ENCODE data around the gene AHSA1.

The AHSA1 gene

DNA sequence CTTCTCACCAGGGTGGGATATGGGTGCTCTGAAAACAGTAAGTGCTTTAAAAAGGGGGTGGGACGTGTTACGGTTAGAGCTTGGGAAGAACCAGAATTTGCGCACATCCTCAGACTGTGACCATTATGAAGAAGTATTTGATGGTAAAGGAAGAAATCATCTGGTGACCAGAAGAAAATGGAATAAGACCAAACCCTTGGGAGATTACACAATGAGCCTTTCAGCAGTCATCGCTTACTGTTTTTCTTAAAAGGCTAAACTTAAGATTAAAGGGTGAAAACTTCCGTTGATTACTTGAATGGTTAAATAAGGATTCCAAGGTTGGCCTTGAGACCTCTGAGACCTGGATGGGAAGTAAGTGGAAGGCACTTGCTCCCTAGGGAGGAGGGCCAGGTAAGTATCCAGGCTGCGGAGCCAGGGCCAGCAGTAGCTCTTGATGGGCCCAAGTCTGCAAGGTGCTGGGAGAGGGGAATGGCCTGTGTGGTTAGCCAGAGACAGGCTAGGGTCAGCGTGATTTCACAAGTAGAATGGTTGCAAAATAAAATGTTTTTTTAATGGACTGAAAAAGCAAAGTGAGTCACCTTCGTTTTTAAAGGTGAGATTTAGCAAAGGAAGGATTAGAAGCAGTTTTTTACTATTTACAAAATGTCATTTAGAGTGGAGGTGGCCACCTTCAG is 53.7 kb downstream of the AHSA1 start:
- Mint-ChIP-seq H3K4me1 (ENCODE audit: low read depth) (no peaks in the 10 kb centered on the region), H3K27me3 (no peaks in the 10 kb centered on the region), H3K4me3 (no peak overlapping the region), H3K27ac (no peak overlapping the region), H3K9me3 (no peaks in the 10 kb centered on the region), H3K36me3 (ENCODE audit: low read depth) (peaks cover 88% of the 10 kb centered on the region)
- no peak for DNase-seq

DNA sequence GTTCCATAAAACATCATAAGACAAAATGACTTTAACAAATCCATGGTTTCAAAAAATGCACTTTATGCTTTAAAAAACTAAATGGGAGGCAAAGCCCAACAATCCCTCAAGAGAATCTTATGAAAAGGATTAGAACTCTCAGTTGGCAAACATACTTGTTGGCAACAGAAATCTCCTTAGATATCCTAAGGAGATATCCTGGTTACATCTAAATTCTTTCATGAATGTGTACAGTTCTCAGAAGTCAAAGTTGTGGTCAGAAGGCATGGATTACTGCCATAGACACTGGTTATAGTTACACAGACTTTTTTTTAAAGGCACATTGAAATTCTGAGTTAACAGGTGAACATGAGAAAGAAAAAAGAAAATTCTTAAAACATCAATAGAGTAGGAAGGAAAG is 58.2 kb downstream of the AHSA1 start:
- DNase-seq = no peak

More for the DNA sequence above, 58.2 kb downstream of the AHSA1 start:
- Mint-ChIP-seq H3K27me3 (no peaks in the 10 kb centered on the region), H3K4me1 (ENCODE audit: low read depth) (no peaks in the 10 kb centered on the region), H3K9me3 (no peaks in the 10 kb centered on the region), H3K4me3 (no peak overlapping the region), H3K36me3 (ENCODE audit: low read depth) (peaks cover 91% of the 10 kb centered on the region), H3K27ac (no peak overlapping the region)
